IPS DF 4.7 (cell line): ENCODE data around the gene DMAC2.
A peak's percentile ranks its signal among the peaks of the same experiment; 100 is the strongest.
"Not testable (repeated sequence)": the region's sequence is repeated elsewhere in the genome, so short reads cannot be mapped to it uniquely, and the experiment has no call there.

Source experiments
- DNase-seq: peaks from one replicate; pipeline ENCODE4 v3.0.0-alpha.2; 2013; ENCODE audit warnings: low spot score; ENCODE audit errors: extremely low read depth

The DMAC2 gene

DNA sequence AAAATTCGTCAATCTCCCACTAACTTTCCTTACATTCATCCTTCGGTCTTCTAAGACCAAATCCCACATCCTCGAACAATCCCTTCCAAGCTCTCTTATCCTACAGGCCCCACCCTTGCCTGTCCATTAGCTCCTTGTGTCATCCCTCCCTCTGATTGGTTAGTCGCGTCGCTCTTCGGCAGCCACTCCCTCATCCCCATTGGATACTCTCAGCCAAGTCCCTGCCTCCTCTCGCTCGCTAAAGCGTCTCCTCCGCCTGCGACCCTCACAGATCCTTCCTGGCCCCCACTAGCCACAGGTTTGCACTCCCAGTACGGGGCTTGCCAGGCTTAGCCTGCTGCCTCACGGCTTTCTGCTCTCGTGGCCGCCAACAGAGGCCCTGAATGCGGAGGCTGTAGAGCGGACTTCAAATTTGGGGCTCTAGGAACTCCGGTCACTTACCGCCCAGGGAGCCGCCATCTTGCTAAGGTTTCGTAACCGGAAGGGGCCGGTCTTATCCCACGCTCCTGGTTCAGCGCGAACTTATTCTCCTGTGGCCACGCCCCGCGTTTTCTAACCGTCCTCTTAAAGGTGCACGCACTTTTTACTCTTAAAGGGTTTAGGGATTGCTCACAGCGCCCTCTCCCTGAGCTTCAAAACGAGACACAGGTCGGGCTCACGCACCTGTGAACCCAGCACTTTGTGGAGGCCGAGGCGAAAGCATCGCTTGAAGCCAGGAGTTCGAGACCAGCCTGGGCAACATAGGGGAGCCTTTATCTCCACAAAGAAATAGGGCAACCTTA, at the start of gene DMAC2:
Gene DMAC2 (minus strand): TSS at position 472 of the 782 bp plus-strand sequence. CDS start 13 bp downstream, at position 459.
- peak; percentile 97 for DNase-seq

DNA sequence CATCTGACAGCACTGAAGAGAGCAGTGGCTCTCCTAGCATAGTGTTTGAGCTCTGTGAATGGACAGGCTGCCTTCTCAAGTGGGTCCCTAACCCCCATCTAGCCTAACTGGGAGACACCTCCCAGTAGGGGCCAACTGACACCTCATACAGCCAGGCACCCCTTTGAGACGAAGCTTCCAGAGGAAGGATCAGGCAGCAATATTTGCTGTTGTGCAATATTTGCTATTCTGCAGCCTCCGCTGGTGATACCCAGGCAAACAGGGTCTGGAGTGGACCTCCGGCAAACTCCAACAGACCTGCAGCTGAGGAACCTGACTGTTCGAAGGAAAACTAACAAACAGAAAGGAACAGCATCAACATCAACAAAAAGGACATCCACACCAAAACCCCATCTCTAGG, 47.2 kb upstream of the DMAC2 start:
- DNase-seq = not testable (repeated sequence)

DNA sequence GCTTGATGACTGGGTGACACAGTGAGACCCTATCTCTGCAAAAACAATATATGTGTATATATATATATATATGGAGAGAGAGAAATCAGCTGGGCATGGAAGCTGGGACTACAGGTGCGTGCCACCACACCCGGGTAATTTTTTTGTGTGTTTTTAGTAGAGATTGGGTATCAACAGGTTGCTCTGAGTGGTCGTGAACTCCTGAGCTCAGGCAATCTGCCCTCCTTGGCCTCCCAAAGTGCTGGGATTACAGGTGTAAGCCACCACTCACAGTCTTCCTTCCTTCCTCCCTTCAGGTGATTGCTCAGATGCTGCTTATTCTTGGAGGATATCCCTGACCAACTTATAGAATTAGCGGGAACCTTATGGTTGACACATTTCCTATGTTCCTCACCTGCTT, 45.1 kb upstream of the DMAC2 start:
- no peak for DNase-seq

DNA sequence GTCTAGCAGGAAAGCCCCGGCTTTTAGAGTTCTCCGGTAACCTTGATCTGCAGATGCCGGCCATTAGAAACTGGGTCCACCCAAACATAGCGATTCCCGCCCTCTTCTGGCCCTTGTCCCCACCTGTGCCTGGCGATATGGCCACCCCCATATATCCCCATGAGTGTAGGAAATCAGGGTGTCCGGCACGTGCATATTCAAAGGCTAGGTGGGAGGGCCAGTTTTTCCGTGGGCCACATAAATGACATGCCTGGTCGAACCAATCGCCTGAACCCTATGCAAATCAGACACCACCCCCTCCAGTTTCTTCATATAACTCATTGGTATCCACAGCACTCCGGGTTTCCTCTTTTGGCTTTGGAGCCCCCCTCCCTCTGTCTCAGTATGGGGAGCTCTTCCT, 40.6 kb upstream of the DMAC2 start:
- DNase-seq = no peak

DNA sequence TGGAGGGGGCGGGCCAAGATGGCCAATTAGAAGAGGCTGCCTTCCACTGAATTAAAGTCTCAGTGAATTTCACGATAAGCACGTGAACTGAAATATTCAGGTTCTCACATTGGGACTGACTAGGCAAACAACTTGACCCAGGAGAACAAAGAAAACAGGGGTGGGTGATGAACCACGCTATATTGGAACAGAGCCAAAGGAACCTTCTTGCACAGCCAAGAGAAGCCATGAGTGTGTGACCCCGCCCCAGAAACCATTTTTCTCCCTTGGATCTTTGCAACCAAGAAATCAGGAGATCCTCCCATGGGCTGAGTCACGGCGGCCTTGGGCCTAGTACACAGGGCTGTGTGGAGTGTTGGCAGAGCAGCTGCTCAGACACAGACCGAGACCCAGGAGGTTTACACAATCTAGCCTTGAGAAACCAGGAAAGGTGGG, 40.1 kb upstream of the DMAC2 start:
- no peak for DNase-seq

DNA sequence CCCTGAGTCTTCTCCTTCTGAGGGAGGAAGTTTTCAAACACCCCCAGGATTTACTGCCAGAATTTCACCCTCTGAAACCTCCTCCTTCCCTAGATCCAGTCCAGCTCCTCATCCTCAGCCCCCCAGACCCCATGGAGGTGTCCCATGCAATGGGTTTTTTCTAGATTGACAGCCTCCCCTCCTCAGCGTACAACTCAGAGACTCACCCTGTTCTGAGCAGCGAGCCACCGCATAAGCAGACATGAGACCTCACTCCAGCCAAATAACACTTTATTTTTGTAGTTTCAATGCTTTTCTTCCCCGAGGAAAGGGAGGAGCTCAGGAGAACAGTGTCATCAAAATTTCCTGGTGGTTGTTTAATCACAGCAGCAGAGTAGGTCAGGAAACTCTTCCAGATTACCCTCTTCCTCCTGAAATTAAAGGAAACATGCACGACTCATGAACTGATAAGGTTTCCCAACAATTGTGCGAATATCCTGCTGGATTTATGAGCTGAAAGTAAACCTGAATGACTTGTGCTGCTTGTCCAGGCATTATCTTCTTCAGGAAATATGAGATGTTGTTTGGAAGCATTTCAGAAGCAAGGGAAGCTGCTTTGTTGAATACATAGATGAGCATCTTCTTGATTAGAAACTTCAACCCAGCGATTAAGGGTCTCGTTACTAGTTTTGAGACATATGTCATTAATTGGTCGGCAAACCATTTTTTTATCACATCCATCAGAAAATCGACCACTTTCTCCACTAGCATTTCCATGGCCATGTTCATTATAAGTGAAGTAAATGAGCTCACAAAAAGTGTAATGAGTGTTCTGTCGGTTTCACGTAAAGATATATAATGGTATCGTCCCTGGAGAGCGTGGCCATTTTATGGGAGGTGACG, 39.4 kb upstream of the DMAC2 start:
- DNase-seq = no peak

DNA sequence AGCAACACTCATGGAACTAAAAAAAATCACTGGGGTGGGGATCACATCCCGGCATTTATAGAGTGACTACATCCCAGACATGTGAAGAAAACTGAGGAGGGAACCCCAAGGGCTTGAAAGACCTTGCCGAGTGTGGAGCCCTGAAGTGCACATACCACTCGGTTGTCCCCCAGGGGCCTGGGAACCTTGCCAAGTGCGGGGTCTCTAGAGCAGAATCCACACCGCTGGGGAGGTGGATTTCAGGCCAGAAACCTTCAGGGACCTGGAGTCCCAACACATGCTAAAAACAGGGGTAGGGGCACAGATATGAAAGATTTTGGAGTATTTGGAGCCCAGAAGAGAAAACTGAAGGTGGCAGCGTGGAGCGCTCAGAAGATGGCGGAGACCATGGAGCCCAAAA, 38.5 kb upstream of the DMAC2 start:
- no peak for DNase-seq

DNA sequence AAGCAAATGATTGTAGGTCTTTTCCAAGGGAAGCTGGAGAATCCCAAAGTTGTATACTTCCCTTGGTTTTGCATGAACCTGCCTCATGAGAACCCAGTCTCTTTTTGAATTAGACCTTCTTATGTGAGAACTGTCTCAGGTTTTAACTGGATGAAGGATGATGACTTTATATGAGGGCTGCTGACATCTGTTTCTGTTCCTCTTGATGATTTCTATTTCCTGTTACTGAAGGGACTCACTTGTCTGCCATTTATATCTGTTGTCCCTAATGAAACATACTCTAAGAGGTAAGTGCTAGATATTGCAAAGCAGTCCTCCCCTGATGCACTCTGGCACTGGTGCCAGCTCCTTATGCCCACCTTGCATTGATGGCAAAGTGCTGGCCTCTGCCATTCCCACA, 36.9 kb upstream of the DMAC2 start:
- DNase-seq = no peak

DNA sequence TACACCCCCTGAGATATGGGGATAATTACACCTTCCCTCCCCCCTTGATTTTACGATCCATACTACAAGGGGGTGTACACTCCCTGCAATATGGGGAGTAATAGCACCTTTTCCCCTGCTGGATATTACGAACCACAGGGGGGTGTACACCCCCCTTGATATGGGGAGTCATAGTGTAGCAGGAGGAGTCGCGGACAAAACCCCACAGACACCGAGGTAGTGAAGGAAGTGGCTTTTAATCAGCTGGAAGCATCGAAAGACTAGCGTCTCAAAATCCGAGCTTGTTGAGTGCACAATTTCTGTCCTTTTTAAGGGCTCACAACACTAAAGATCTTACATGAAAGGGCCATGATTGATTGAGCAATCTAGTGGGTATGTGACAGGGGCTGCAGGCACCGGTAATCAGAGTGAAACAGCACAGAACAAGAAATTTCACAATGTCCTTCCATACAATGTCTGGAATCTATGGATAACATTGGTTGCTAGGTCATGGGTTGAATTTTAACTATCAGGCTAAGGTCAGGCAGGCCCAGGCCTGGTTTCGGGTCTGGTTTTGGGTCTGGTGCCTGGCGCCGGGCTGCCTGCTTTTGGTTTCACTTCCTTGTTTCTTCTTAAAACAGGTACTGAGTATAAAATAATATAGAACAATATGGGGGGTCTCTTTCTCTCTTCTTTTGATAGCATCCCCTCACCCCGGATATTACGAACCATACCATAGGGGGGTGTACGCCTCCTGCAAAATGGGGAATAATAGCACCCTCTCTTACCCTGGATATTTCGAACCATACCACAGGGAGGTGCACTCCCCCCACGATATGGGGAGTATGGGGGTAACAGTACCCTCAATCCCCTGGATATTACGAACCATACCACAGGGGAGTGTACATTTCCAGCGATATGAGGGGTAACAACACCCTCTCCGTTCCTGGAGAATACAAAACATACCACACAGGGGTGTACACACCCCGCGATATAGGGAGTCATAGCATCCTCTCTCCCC, 23.8 kb upstream of the DMAC2 start:
- DNase-seq = not testable (repeated sequence)

DNA sequence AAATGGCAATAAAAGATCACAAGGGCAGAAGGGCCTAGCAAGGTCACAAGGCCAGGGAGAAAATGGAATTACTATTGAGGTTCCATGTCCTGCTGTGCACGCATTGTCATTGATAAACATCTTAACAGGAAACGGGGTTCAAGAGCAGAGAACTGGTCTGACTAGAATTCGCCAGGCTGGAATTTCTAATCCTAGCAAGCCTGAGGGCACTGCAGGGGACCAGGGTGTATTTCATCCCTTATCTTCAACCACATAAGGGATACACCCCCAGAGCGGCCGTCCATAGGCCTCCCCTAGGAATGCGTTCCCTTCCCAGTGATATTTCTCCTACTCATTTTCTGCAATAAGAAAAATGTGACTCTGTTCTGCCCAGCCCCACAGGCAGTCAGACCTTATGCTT, 22.8 kb upstream of the DMAC2 start:
- DNase-seq = no peak

DNA sequence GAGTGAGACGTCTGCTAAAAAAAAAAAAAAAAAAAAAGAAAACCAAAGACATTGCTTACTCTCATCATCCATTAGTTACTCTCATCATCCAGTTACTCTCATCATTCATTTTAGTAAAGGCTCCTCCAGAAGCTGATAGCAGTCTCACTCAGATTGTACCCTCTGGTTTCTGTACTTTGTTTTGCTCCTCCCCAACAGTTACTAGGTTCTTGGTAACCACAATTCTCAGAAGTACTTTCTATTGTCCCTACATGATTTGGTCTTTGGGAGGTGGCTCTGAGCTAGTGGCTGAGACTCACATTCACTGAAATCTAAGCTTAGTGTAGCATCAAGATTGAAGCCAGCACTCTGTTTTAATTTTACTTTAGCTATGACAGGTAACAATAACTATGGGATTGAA, 17.5 kb upstream of the DMAC2 start:
- no peak for DNase-seq

DNA sequence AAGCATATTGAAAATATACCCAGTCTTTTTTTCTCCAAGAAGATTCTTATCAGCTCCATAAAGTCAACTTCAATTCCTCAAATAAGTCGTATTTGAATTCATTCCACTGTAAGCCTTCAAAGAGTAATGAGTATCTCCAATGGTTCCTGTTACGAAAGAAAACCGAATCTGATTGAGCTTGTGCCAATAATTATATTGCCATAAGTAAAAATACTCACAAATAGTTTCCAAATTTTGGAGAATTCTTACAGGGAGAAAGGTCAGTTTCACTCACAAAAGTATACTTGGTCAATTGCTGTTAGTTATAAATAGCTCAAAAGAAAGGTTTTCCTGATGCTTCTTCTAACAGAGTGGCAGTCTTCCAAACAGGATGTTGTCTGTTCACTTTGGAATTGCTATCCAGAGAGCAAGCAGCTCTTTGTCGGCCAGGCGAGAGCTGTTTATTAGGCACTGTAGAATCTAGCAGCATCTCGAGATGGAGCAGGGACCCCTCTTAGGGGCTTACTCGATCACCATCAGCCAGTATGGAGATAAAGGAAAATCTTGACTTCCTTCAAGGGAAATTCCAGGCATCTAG, 16.7 kb upstream of the DMAC2 start:
- no peak for DNase-seq

DNA sequence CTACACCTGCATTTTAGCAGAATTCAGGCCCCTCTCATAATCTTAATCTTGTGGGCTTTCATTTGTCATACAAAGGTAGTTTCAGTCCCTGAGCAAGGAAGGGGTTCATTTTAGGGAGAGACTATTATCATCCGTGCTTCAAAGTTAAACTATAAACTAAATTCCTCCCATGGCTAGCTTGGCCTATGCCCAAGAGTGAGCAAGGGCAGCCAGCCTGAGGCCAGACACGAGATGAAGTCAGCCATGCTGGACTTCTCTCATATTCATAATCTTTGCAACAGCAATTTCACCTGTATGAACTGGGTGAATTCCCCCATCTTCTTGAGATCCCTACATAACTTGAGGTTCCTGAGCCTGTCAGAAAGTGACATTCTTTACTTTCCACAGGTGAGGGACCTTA, 16.2 kb upstream of the DMAC2 start:
- no peak for DNase-seq

DNA sequence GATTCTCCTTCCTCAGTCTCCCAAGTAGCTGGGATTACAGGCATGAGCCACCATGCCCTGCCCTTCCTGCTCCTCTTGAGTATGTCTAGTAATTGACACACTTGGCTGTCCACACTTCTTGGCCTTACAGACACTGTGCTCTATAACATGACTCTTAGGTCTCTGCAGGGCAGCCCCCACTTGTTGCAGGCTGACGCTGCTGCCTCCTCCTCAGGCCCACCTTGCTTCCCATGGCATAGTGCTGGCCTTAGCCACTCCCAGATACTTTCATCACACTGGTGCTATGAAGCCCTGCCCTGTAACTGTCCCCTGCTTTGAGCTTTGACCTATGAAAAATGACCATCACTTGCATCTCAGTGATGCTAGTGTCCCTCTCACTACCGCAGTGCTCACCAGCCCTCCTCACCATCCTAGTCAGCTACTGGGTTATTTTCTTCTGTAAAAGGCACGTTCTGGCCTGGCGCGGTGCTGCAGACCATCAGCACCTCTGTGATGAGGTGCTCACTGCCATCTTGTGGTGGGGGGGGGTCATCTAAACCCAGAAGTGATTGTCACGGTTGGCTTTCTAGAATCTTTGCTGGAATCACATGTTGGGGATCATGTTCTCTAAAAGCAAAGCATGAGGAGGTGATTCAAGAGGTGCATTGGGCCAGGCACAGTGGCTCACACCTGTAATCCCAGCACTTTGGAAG, 13.0 kb upstream of the DMAC2 start:
- no peak for DNase-seq

DNA sequence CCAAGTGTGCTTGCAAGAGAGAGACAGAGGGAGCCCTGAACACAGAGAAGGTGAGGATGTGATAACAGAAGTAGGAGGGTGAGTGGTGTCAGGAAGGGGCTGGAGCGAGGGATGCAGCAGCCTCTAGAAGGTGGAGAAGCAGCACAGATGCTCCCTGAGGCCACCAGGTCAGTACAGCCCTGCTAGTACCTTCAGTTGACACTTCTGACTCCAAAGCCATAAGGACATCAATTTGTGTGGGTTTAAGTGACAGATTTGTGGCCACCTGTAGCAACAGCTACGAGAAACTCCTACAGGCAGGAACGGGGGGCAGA, 10.1 kb upstream of the DMAC2 start:
- DNase-seq = no peak

DNA sequence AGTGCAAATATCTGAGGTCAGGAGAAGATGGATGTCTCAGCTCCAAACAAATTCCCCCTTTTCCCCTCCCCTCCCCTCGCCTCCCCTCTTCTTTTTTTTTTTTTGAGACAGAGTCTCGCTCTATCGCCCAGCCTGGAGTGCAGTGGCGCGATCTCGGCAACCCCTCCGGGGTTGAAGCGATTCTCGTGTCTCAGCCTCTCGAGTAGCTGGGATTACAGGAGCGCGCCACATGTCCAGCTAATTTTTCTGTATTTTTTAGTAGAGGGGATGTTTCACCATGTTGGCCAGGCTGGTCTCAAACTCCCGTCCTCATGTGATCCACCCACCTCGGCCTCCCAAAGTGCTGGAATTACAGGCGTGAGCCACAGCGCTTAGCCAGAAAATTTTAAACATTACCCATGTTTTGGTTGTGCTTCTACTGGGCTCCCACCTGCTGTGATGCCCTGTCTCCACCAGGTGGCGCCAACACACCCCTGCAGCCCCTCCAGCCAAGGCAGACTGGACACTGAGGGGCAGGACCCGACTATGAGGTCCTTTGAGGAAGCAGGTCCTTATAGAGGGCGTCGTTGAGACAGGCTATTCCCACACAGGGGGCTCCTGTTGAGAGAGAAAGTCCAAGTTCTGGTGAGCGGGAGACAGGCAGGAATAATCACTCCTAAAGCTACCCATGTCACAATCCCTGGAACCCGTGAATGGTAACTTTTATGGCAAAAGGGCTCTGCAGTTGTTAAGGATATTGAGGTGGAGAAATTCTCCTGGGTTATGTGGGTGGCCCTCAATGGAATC, 9.6 kb upstream of the DMAC2 start:
- peak; percentile 60 for DNase-seq

DNA sequence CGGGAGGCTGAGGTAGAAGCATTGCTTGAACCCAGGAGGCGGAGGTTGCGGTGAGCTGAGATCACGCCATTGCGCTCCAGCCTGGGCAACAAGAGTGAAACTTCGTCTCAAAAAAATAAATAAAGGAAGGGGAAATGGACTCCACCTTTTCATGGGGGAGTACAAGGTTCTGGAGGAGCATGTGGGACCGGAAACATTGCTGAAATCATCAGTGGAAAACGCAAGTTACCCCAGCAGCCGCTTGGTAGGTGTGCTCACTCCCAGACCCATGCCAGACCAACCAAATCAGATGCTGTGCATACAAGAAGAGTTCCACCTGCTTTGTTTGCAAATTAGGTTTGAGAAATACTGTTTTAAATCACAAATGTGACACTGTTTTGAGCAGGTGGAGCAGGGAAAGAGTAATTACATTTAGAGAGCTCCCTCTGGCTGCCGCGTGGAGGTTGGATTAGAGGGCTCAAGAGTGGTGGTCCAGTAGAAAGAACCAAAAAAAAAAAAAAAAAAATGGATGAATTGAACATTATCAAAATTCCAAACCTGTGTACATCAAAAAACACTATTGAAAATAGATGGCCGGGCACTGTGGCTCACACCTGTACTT, 8.1 kb upstream of the DMAC2 start:
- no peak for DNase-seq

DNA sequence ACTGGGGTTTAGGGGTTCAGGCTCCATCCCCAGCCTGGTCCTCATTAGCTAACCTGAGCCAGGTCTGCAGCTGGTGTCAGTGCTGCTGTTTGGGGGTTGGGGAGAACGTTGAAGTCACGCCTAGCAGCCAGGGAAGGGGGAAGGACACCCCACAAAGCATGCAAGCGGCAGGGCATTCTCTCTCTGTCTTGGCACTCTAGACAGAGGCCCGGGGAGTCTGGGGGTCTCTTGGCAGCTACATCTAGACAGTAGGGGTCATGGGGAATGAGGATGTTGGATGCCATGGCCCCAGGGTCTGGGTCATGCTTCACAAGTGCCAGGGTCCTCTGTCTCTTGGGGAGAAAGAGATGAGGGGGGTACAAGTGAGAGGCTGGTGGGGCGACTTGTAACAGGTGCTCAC, 5.9 kb upstream of the DMAC2 start:
- DNase-seq = no peak

DNA sequence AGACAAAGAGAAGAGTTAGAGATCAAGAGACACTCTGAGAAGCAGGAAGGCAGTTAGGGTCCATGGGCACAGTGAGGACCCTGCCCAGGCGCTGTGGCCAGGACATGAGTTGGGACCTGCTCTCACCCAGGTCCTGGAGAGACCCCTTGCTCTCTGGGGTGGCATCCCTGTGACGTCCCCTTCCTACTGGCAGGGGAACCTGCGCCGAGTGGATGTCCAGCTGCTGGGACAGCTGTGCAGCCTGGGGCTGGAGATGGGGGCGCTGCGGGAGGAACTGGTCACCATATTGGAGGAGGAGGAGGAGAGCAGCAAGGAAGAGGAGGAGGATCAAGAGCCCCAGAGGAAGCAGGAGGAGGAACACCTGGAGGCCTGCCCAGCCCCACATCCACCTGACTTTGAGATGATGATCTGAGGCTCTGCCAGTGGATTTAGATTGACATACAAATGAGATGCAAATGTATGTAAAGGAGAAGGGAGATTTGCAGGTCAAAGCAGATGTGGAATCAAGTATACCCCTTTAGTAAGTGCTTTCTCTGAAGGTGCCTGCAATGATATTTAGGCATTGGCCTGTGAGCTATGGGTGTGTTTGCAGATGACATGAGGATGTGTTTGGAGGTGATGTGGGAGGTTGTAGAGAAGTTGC, 4.2 kb upstream of the DMAC2 start:
- DNase-seq = no peak
